K562 (cell line): Measurements from ENCODE around the gene TRAF7. TPM values are rescaled to one million over a fixed set of nuclear protein-coding genes. Genes with fewer than 3 reads are reported as not detected.
A peak's percentile ranks its signal among the peaks of the same experiment; 100 is the strongest.

ENCODE experiments used
- ASH1L ChIP-seq: fragments of 450-650 bp; IDR thresholded peaks from 2 replicates; pipeline ENCODE4 v1.6.1; 2018; ENCODE audit warnings: borderline replicate concordance, mild to moderate bottlenecking, low read depth; ENCODE audit not compliant: partially characterized antibody
- CBFA2T2 ChIP-seq: fragments of 450-650 bp; conservative IDR thresholded peaks from 2 replicates; pipeline ENCODE4 v1.6.1; 2017; ENCODE audit warnings: mild to moderate bottlenecking
- CBX8 ChIP-seq: fragments of 200-600 bp; sonication (generic); IDR thresholded peaks from 2 replicates; pipeline ENCODE4 v1.6.1; 2012; ENCODE audit warnings: borderline replicate concordance, mixed run types, low read depth, mild to moderate bottlenecking, moderate library complexity, mixed read lengths, low read length, control low read depth, inconsistent platforms; ENCODE audit not compliant: poor library complexity, severe bottlenecking; ENCODE audit errors: extremely low read depth
- CEBPB ChIP-seq: fragments of 450-650 bp; IDR thresholded peaks from 2 replicates; pipeline ENCODE4 v1.6.1; 2016; ENCODE audit warnings: missing genetic modification characterization, missing compliant biosample characterization
- DACH1 ChIP-seq: fragments of 450-650 bp; IDR thresholded peaks from 2 replicates; pipeline ENCODE4 v1.6.1; 2018; ENCODE audit not compliant: partially characterized antibody
- ETS2 ChIP-seq: IDR thresholded peaks from 2 replicates; pipeline ENCODE4 v1.6.1; 2016; ENCODE audit warnings: borderline replicate concordance, missing genetic modification characterization, mild to moderate bottlenecking, moderate library complexity, missing compliant biosample characterization; ENCODE audit not compliant: poor library complexity, severe bottlenecking
- ETV5 ChIP-seq: sonication (generic); formaldehyde crosslinking; IDR thresholded peaks from 2 replicates; pipeline ENCODE4 v1.4.0; 2020; ENCODE audit warnings: low read depth, mild to moderate bottlenecking, missing genetic modification reagents
- GABPA ChIP-seq: fragments of 200-800 bp; sonication (Bioruptor generic); conservative IDR thresholded peaks from 2 replicates; pipeline ENCODE4 v1.6.1; 2016; ENCODE audit warnings: low read depth, missing genetic modification characterization, missing compliant biosample characterization
- HNRNPUL1 ChIP-seq: fragments of 200-400 bp; formaldehyde crosslinking; IDR thresholded peaks from 2 replicates; pipeline ENCODE4 v1.6.1; 2017; ENCODE audit warnings: low read length
- MAFF ChIP-seq: IDR thresholded peaks from 2 replicates; pipeline ENCODE4 v1.6.1; 2012; ENCODE audit warnings: low read length, improper control_type of control experiment
- NBN ChIP-seq: fragments of 450-650 bp; IDR thresholded peaks from 2 replicates; pipeline ENCODE4 v1.6.1; 2016; ENCODE audit warnings: low read depth, mild to moderate bottlenecking
- SMAD1 ChIP-seq: fragments of 150-350 bp; IDR thresholded peaks from 2 replicates; pipeline ENCODE4 v1.6.1; 2014; ENCODE audit warnings: low read length, low read depth; ENCODE audit not compliant: partially characterized antibody
- SMARCA4 ChIP-seq: fragments of 450-650 bp; IDR thresholded peaks from 2 replicates; pipeline ENCODE4 v1.6.1; 2016
- TRIM24 ChIP-seq, 2 experiments: fragments of 450-650 bp; IDR thresholded peaks; 2 replicates each; pipeline ENCODE4 v1.6.1; 2016
- ZNF140 ChIP-seq: fragments of 250-450 bp; sonication (Bioruptor Pico); IDR thresholded peaks from 2 replicates; pipeline ENCODE4 v1.8.0; 2021; ENCODE audit warnings: moderate library complexity, mild to moderate bottlenecking, inconsistent platforms
- ZNF217 ChIP-seq: sonication (generic); formaldehyde crosslinking; IDR thresholded peaks from 2 replicates; pipeline ENCODE4 v1.8.0; 2022; ENCODE audit warnings: mild to moderate bottlenecking, missing genetic modification reagents
- ZNF444 ChIP-seq: fragments of 250-450 bp; sonication (Bioruptor Pico); IDR thresholded peaks from 2 replicates; pipeline ENCODE4 v1.4.0; 2020; ENCODE audit warnings: mild to moderate bottlenecking, moderate library complexity
- polyA plus RNA-seq, 8 experiments: library from polyadenylated mRNA; depleted of rRNA in 4 of 8; stranded (reverse) in 5 of 8; unstranded in 3 of 8; fragments of >200 nt; fragmentation: Nextera tagmentation in 2 of 8; fragmentation: Illumina TruSeq in 1 of 8; extraction: Ambion mirVana in 2 of 8; extraction: Trizol in 1 of 8; gene quantifications; 2 replicates each; pipeline versions ENCODE4 v1.2.1 to v1.2.3, GENCODE V29; 2011 to 2014; ENCODE audit warnings: inconsistent platforms in 1 of 8, missing spikeins in 1 of 8
- total RNA-seq, 7 experiments: library from RNA; depleted of rRNA in 6 of 7; stranded (reverse); fragments of >200 nt in 6 of 7; fragmentation: Illumina TruSeq in 2 of 7; extraction: Trizol in 2 of 7; gene quantifications; 2 replicates each; pipeline versions ENCODE4 v1.2.1 to v1.2.3, GENCODE V29; 2011 to 2021; ENCODE audit warnings: low replicate concordance in 1 of 7
- TF ChIP-seq, protein P1 (sequence below), 2 experiments: fragments of 200-800 bp in 1 of 2; sonication (Bioruptor generic) in 1 of 2; sonication (generic) in 1 of 2; formaldehyde crosslinking in 1 of 2; IDR thresholded peaks in 1 of 2; conservative IDR thresholded peaks in 1 of 2; 2 replicates each; pipeline versions ENCODE4 v1.5.0 to v1.6.1; 2016 to 2020; ENCODE audit warnings: missing compliant biosample characterization in 1 of 2, missing genetic modification characterization in 1 of 2, missing genetic modification reagents in 1 of 2
- TF ChIP-seq, protein P2 (sequence below), 2 experiments: fragments of 450-650 bp in 1 of 2; sonication (generic) in 1 of 2; formaldehyde crosslinking in 1 of 2; IDR thresholded peaks in 1 of 2; conservative IDR thresholded peaks in 1 of 2; 2 replicates each; pipeline versions ENCODE4 v1.6.1 to v1.8.1; 2016 to 2023; ENCODE audit warnings: mild to moderate bottlenecking in 2 of 2, moderate library complexity in 2 of 2, inconsistent platforms in 1 of 2, missing genetic modification reagents in 1 of 2
- TF ChIP-seq, protein P3 (sequence below): conservative IDR thresholded peaks from 2 replicates; pipeline ENCODE4 v1.6.1; 2011; ENCODE audit warnings: low read depth, mild to moderate bottlenecking, low read length; ENCODE audit not compliant: control insufficient read depth
- TF ChIP-seq, protein P4 (sequence below): fragments of 250-450 bp; sonication (Bioruptor Pico); IDR thresholded peaks from 2 replicates; pipeline ENCODE4 v1.4.0; 2020; ENCODE audit warnings: mild to moderate bottlenecking

TRAF7 gene
- total and polyA plus RNA-seq, 9 of the 15 experiments (the other 6 are each of a cell fraction or from before 2014, with no cell fraction given) = 1.1 to 113 (median 41.6) TPM

DNA sequence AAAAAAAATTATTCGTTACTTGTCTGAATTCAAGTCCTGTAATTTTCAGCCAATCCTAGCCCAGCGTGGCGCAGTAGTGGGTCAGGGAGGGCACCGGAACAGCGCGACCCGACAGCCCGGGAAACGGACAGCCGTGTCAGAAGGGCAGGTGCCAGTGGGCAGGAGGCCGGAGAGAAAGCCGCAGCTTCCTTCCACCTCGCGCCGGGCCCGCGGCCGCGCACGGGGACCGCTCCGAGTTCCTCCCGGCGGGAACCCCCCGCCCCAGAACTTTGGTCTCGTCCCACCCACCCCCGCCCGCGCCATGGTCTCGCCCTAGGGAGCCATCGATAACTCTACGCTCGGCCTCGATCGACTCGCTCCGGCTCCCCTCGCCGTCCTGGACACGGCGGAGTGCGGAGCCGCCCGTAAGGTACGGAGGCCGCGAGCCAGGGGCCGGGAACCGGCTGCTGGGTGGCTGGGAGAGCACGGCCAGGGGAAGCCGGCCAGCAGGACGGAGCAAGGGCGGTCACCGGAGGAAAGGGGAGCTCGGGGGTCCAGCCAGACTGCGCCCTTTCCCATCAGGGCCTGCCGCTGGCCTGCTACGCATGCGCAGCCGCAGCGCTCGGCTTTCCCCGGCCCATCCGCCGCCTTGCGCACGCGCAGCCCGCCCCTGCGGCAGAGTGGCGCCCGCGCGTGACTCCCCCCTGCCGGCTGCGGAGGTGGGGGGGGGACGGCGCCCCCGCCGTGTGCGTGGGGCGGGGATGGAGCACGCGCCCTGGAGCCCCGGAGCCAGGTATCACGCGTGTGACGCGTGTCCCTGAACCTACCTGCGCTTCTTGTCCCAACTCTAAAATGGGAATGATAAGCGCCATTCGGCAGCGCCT is 49.8 kb downstream of the TRAF7 start, which contains the start of gene MLST8 (continued):
- TF ChIP-seq, protein P1, sequence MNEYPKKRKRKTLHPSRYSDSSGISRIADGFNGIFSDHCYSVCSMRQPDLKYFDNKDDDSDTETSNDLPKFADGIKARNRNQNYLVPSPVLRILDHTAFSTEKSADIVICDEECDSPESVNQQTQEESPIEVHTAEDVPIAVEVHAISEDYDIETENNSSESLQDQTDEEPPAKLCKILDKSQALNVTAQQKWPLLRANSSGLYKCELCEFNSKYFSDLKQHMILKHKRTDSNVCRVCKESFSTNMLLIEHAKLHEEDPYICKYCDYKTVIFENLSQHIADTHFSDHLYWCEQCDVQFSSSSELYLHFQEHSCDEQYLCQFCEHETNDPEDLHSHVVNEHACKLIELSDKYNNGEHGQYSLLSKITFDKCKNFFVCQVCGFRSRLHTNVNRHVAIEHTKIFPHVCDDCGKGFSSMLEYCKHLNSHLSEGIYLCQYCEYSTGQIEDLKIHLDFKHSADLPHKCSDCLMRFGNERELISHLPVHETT (CRISPR knock-in tag; conservative IDR thresholded peaks at IDR 0.05 in 1 of 2, IDR thresholded peaks at IDR 0.05 in 1 of 2) = peak in 1 of 2 experiments; percentile 96; a peak in 2 of 4 replicates
- TF ChIP-seq ZNF140 (CRISPR knock-in tag) (no peak), NBN (peak; percentile 70; the same call in 1 of the 2 replicates), DACH1 (peak; percentile 8), ETS2 (tag) (no peak), ASH1L (no peak), SMARCA4 (no peak), GABPA (tag) (peak; percentile 63), MAFF (peak; percentile 16; the same call in 1 of the 2 replicates), ETV5 (peak; percentile 36; the same call in 1 of the 2 replicates), CBX8 (no peak), TRIM24 (IDR thresholded peaks at IDR 0.05) (no peak), CEBPB (no peak), ZNF217 (CRISPR knock-in tag) (no peak), ZNF444 (CRISPR knock-in tag) (no peak), CBFA2T2 (no peak), SMAD1 (no peak), HNRNPUL1 (no peak)
- TF ChIP-seq, protein P2, sequence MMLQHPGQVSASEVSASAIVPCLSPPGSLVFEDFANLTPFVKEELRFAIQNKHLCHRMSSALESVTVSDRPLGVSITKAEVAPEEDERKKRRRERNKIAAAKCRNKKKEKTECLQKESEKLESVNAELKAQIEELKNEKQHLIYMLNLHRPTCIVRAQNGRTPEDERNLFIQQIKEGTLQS (IDR thresholded peaks at IDR 0.05) = no peak
- TF ChIP-seq, protein P2 (CRISPR knock-in tag; conservative IDR thresholded peaks at IDR 0.05) = 0 out of 2 replicates have a peak, but pooled peaks have one; percentile 52
- TF ChIP-seq, protein P3, sequence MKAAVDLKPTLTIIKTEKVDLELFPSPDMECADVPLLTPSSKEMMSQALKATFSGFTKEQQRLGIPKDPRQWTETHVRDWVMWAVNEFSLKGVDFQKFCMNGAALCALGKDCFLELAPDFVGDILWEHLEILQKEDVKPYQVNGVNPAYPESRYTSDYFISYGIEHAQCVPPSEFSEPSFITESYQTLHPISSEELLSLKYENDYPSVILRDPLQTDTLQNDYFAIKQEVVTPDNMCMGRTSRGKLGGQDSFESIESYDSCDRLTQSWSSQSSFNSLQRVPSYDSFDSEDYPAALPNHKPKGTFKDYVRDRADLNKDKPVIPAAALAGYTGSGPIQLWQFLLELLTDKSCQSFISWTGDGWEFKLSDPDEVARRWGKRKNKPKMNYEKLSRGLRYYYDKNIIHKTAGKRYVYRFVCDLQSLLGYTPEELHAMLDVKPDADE = peak; percentile 64
- TF ChIP-seq, protein P4, sequence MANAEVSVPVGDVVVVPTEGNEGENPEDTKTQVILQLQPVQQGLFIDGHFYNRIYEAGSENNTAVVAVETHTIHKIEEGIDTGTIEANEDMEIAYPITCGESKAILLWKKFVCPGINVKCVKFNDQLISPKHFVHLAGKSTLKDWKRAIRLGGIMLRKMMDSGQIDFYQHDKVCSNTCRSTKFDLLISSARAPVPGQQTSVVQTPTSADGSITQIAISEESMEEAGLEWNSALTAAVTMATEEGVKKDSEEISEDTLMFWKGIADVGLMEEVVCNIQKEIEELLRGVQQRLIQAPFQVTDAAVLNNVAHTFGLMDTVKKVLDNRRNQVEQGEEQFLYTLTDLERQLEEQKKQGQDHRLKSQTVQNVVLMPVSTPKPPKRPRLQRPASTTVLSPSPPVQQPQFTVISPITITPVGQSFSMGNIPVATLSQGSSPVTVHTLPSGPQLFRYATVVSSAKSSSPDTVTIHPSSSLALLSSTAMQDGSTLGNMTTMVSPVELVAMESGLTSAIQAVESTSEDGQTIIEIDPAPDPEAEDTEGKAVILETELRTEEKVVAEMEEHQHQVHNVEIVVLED = peak; percentile 96
